AG10803 (cell line): ENCODE data around the gene KDM4B.

Source experiments
- DNase-seq: peaks from one replicate; pipeline ENCODE4 v3.0.0; 2010; ENCODE audit warnings: low read depth
- H3K4me3 ChIP-seq: 2 replicates; pipeline ENCODE4 v1.5.1; 2011; ENCODE audit warnings: mild to moderate bottlenecking, low read length, control low read depth
- CTCF ChIP-seq: conservative IDR thresholded peaks from 2 replicates; pipeline ENCODE4 v1.5.1; 2011; ENCODE audit warnings: mild to moderate bottlenecking, low read length, control low read depth, inconsistent platforms

The KDM4B gene

GRCh38 chr19:5111051-5111450, 142.1 kb downstream of the KDM4B start:
- TF ChIP-seq CTCF = no peak
- DNase-seq = no peak
- H3K4me3 ChIP-seq = no peak overlapping the region

- no peak for TF ChIP-seq CTCF
Observed at GRCh38 chr19:5112175-5112574, 143.3 kb downstream of the KDM4B start.

GRCh38 chr19:5112681-5113575, 144.0 kb downstream of the KDM4B start:
- no peak overlapping the region for H3K4me3 ChIP-seq
- TF ChIP-seq CTCF = no peak
- DNase-seq = peak; percentile 45

More at GRCh38 chr19:5112175-5112574, 143.3 kb downstream of the KDM4B start:
- no peak overlapping the region for H3K4me3 ChIP-seq
- no peak for DNase-seq

- no peak for TF ChIP-seq CTCF
- DNase-seq = no peak
- H3K4me3 ChIP-seq = no peak overlapping the region
Observed at GRCh38 chr19:5113633-5114586, 145.0 kb downstream of the KDM4B start.

GRCh38 chr19:5114727-5115126, 145.8 kb downstream of the KDM4B start:
- no peak for DNase-seq
- TF ChIP-seq CTCF = no peak
- no peak overlapping the region for H3K4me3 ChIP-seq

DNA sequence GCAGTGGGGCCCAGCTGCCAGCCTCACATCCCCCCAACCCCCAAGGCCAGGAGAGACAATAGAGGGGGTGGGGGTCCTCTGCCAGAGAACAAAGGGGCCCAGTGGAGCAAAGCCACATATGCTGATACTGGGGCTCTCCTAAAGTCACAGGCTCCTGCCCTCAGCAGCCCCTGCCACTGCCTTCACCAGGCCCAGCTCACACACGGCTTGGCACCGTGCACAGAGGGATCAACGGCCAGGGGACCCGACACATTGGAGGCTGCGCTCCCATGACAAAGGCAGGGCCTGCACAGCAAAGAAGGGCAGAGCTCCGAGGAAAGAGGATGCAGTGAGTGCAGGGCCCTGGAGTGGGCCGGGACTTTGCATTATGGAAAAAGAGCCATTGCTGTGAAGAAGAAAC, 146.4 kb downstream of the KDM4B start:
- no peak for TF ChIP-seq CTCF
- DNase-seq = no peak
- H3K4me3 ChIP-seq = no peak overlapping the region
